ENCODE results near the gene ZNF644. TPM values are rescaled to one million over a fixed set of nuclear protein-coding genes. Genes with fewer than 3 reads are reported as not detected.

The ZNF644 gene
- total RNA-seq, 1 donor from 2014 or later: 51.9 TPM

GRCh38 chr1:90925928-90926869 lies 95.6 kb downstream of the ZNF644 start:
- DNase-seq (no peak), ATAC-seq (peak; percentile 59)
- Histone ChIP-seq H3K36me3 (no peaks in the 10 kb centered on the region), H3K27me3 (no peaks in the 10 kb centered on the region), H3K9me3 (no peaks in the 10 kb centered on the region), H3K4me3 (no peak overlapping the region), H3K27ac (no peak overlapping the region), H3K4me1 (peaks cover 18% of the 10 kb centered on the region)
- intact Hi-C loops (cut with DNase I): no loop called here
- no peak for TF ChIP-seq CTCF (IDR thresholded peaks at IDR 0.05)

GRCh38 chr1:90924982-90925381 lies 96.9 kb downstream of the ZNF644 start:
- no peak overlapping the region for H3K27ac ChIP-seq
- intact Hi-C loops (cut with DNase I): no loop called here
- ATAC-seq (no peak), DNase-seq (no peak)
- H3K4me3 ChIP-seq: no peak overlapping the region
- no peaks in the 10 kb centered on the region for H3K36me3 ChIP-seq
- no peaks in the 10 kb centered on the region for H3K27me3 ChIP-seq
- H3K4me1 ChIP-seq: peaks cover 25% of the 10 kb centered on the region
- H3K9me3 ChIP-seq: no peaks in the 10 kb centered on the region
- TF ChIP-seq CTCF (IDR thresholded peaks at IDR 0.05): no peak

- DNase-seq (no peak), ATAC-seq (no peak)
- Histone ChIP-seq H3K27me3 (no peaks in the 10 kb centered on the region), H3K4me1 (peaks cover 25% of the 10 kb centered on the region), H3K9me3 (no peaks in the 10 kb centered on the region), H3K36me3 (no peaks in the 10 kb centered on the region), H3K27ac (no peak overlapping the region), H3K4me3 (no peak overlapping the region)
- no peak for TF ChIP-seq CTCF (IDR thresholded peaks at IDR 0.05)
- intact Hi-C loops (cut with DNase I): no loop called here
These were observed 98.8 kb downstream of the ZNF644 start for GRCh38 chr1:90922996-90923395.

- Histone ChIP-seq H3K4me1 (peaks cover 25% of the 10 kb centered on the region), H3K9me3 (no peaks in the 10 kb centered on the region), H3K4me3 (no peak overlapping the region), H3K36me3 (no peaks in the 10 kb centered on the region), H3K27me3 (no peaks in the 10 kb centered on the region), H3K27ac (no peak overlapping the region)
- ATAC-seq (no peak), DNase-seq (no peak)
- no peak for TF ChIP-seq CTCF (IDR thresholded peaks at IDR 0.05)
- intact Hi-C loops (cut with DNase I): no loop called here
These were observed 99.6 kb downstream of the ZNF644 start for GRCh38 chr1:90922202-90922601.

- H3K4me1 ChIP-seq: peaks cover 25% of the 10 kb centered on the region
- no peak for TF ChIP-seq CTCF (IDR thresholded peaks at IDR 0.05)
- ATAC-seq (no peak), DNase-seq (no peak)
- intact Hi-C loops (cut with DNase I): no loop called here
- H3K9me3 ChIP-seq: no peaks in the 10 kb centered on the region
- H3K36me3 ChIP-seq: peaks cover 5% of the 10 kb centered on the region
- H3K27ac ChIP-seq: no peak overlapping the region
- H3K4me3 ChIP-seq: no peak overlapping the region
- H3K27me3 ChIP-seq: no peaks in the 10 kb centered on the region
These were observed 101.9 kb downstream of the ZNF644 start for GRCh38 chr1:90919900-90920299.
